Erythroblast (primary cell): ENCODE measurements around the gene AMZ1.

Experiments used
- GATA1 ChIP-seq: IDR thresholded peaks from 2 replicates; pipeline ENCODE4 v1.6.1; 2011; ENCODE audit warnings: low read depth, mild to moderate bottlenecking, control low read depth, low read length, moderate library complexity
- POLR2A ChIP-seq: IDR thresholded peaks from 2 replicates; pipeline ENCODE4 v1.6.1; 2011; ENCODE audit warnings: mild to moderate bottlenecking, low read length

DNA sequence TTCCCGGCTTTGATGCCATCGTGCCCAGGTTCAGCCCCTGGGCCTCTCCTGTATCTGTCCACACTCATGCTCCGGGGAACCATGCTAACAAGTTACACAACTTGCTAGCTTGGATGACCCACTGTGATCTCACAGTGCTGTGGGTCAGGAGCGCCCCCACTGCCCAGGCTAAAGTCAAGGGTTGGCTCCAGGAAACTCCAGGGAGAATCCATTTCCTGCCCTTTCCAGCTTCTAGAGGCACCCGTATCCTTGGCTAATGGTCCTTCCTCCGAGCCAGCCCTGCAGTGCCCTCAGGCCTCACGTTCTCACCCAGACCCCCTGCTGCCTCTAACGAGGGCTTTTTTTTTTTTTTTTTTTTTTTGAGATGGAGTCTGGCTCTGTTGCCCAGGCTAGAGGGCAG lies 19.5 kb downstream of the AMZ1 start:
- TF ChIP-seq POLR2A (no peak), GATA1 (no peak)
